Vagina (tissue), 2 donors: ENCODE data around the gene GPR26. TPM values are rescaled to one million over a fixed set of nuclear protein-coding genes. Genes with fewer than 3 reads are reported as not detected.

Source experiments
- DNase-seq, 2 donors: peaks; one replicate each; pipeline ENCODE4 v3.0.0-alpha.2; 2017; ENCODE audit errors: extremely low spot score in 2 of 2
- H3K27ac ChIP-seq: fragments of 200-600 bp; sonication (generic); one replicate; pipeline ENCODE4 v1.5.1; 2019
- H3K27me3 ChIP-seq: fragments of 200-600 bp; sonication (generic); one replicate; pipeline ENCODE4 v1.5.1; 2019
- H3K36me3 ChIP-seq, 2 donors: fragments of 200-600 bp; sonication (generic); one replicate each; pipeline ENCODE4 v1.5.1; 2017 to 2019
- H3K4me1 ChIP-seq: fragments of 200-600 bp; sonication (generic); one replicate; pipeline ENCODE4 v1.5.1; 2019
- H3K4me3 ChIP-seq, 2 donors: fragments of 200-600 bp; sonication (generic); 1 replicate in 1 of 2; 2 replicates in 1 of 2; pipeline ENCODE4 v1.5.1; 2016 to 2019
- H3K9me3 ChIP-seq: fragments of 200-600 bp; sonication (generic); one replicate; pipeline ENCODE4 v1.5.1; 2019
- POLR2A ChIP-seq, 2 donors: fragments of 450-650 bp; IDR thresholded peaks; one replicate each; pipeline ENCODE4 v1.6.1; 2017; ENCODE audit warnings: antibody characterized with exemption in 2 of 2, mild to moderate bottlenecking in 2 of 2, moderate library complexity in 2 of 2
- POLR2AphosphoS5 ChIP-seq, 2 donors: sonication (generic); formaldehyde crosslinking; IDR thresholded peaks; one replicate each; pipeline ENCODE4 v1.9.0; 2017; ENCODE audit warnings: antibody characterized with exemption in 2 of 2, mild to moderate bottlenecking in 2 of 2, low read depth in 1 of 2; ENCODE audit not compliant: insufficient read depth in 1 of 2
- intact Hi-C: fragments of 100-400 bp; cut with DNase I; formaldehyde crosslinking; loops from one replicate; pipeline ENCODE4 v1.15.1; 2023
- total RNA-seq: library from RNA; depleted of rRNA; stranded (reverse); fragments of >200 nt; gene quantifications from one replicate; pipeline ENCODE4 v1.2.3, GENCODE V29; 2016
- TF ChIP-seq, protein P1 (sequence below), 3 experiments: fragments of 450-650 bp in 2 of 3; fragments of 200-600 bp in 1 of 3; sonication (generic) in 1 of 3; IDR thresholded peaks; one replicate each; pipeline ENCODE4 v1.5.1; 2017 to 2019; ENCODE audit warnings: antibody characterized with exemption in 3 of 3, mild to moderate bottlenecking in 2 of 3, moderate library complexity in 2 of 3

GPR26 gene
- total RNA-seq, 1 donor from 2014 or later, result not detected

DNA sequence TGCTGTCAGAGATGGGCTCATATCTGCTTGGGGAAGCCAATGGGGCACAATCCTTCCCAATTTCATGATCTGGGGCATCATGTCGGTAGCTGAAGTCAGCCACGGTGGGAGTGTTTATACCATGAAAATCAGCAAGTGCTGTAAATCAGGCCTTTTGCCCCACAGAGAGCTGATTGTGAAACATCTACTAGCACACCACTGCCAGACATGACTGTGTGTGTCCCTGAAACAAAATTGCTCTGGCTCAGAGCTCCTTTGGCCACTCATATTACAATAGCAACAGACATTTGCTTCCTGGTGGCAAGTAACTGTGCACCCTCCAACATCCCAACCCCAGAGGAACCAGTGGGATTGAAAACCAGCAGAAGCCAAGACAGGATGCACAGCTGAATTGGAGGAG is 23.7 kb downstream of the GPR26 start:
- TF ChIP-seq POLR2A (IDR thresholded peaks at IDR 0.05) (no peak), POLR2AphosphoS5 (IDR thresholded peaks at IDR 0.05; ENCODE audit: insufficient read depth in 1 of 2, low read depth in 1 of 2) (no peak)
- TF ChIP-seq, protein P1, sequence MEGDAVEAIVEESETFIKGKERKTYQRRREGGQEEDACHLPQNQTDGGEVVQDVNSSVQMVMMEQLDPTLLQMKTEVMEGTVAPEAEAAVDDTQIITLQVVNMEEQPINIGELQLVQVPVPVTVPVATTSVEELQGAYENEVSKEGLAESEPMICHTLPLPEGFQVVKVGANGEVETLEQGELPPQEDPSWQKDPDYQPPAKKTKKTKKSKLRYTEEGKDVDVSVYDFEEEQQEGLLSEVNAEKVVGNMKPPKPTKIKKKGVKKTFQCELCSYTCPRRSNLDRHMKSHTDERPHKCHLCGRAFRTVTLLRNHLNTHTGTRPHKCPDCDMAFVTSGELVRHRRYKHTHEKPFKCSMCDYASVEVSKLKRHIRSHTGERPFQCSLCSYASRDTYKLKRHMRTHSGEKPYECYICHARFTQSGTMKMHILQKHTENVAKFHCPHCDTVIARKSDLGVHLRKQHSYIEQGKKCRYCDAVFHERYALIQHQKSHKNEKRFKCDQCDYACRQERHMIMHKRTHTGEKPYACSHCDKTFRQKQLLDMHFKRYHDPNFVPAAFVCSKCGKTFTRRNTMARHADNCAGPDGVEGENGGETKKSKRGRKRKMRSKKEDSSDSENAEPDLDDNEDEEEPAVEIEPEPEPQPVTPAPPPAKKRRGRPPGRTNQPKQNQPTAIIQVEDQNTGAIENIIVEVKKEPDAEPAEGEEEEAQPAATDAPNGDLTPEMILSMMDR (IDR thresholded peaks at IDR 0.05), result no peak
- Histone ChIP-seq H3K9me3 (no peaks in the 10 kb centered on the region), H3K27ac (no peak overlapping the region), H3K27me3 (no peaks in the 10 kb centered on the region), H3K36me3 (no peaks in the 10 kb centered on the region), H3K4me3 (no peak overlapping the region), H3K4me1 (no peaks in the 10 kb centered on the region)
- intact Hi-C loops, result no loop called here
- DNase-seq, result no peak

DNA sequence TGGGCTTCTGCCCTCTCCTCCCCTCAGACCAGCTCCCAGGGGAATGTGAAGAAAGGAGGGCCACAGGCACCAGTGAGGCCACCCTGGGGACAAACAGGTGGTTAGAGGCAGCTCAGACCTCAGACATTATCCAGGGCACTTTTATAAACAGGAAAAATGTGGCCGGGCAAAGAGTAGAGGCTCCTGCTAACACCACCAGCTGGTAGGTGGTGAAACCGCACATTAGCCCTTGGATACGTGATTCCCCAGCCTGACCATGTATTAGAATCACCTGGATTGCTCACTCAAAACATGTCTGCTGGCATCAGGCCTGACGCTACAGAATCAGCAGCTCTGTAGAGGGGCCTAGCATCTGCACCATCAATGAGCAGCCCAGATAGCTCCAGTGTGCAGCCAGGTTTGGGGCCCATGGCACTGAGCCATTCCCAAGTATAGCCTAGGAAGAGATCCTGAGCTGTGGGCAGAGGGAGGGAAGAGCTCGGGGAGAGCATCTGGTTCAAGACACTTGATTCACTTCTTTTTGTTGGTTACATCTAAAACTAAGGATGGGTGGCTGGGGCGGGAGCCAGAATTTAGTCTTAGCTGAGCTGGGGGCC is 37.1 kb downstream of the GPR26 start:
- Histone ChIP-seq H3K27me3 (no peaks in the 10 kb centered on the region), H3K27ac (no peak overlapping the region), H3K4me1 (no peaks in the 10 kb centered on the region), H3K36me3 (no peaks in the 10 kb centered on the region), H3K9me3 (no peaks in the 10 kb centered on the region), H3K4me3 (no peak overlapping the region)
- no peak for TF ChIP-seq POLR2A (IDR thresholded peaks at IDR 0.05)
- no peak for TF ChIP-seq POLR2AphosphoS5 (IDR thresholded peaks at IDR 0.05; ENCODE audit: insufficient read depth in 1 of 2, low read depth in 1 of 2)
- TF ChIP-seq, protein P1 (IDR thresholded peaks at IDR 0.05), result no peak
- intact Hi-C loops, result no loop called here
- DNase-seq, result no peak

DNA sequence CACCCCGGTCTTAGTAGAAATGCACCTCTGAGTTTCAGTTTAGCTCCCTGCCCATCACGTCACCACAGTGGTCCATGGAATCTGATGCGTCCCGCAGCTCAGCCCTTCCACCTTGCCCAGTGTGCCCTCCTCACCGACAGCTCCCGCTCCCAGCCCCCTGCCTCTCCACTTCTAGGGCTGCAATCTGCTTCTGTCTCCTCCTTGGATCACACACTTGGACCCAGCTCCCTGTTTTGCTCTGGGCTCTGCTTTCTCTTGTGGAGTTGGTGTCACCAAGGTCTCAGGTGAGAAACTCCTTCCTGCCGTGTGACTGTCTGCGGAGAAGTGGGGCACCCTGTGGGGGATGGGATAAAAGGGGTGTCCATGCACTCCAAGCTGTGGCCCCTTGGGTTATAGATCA is 37.9 kb downstream of the GPR26 start:
- H3K27ac ChIP-seq, result no peak overlapping the region
- no peaks in the 10 kb centered on the region for H3K27me3 ChIP-seq
- no peaks in the 10 kb centered on the region for H3K9me3 ChIP-seq
- DNase-seq, result no peak
- no peaks in the 10 kb centered on the region for H3K4me1 ChIP-seq
- TF ChIP-seq, protein P1 (IDR thresholded peaks at IDR 0.05), result no peak
- TF ChIP-seq POLR2A (IDR thresholded peaks at IDR 0.05) (no peak), POLR2AphosphoS5 (IDR thresholded peaks at IDR 0.05; ENCODE audit: insufficient read depth in 1 of 2, low read depth in 1 of 2) (no peak)
- H3K36me3 ChIP-seq, result no peaks in the 10 kb centered on the region
- intact Hi-C loops, result no loop called here
- H3K4me3 ChIP-seq, result no peak overlapping the region

DNA sequence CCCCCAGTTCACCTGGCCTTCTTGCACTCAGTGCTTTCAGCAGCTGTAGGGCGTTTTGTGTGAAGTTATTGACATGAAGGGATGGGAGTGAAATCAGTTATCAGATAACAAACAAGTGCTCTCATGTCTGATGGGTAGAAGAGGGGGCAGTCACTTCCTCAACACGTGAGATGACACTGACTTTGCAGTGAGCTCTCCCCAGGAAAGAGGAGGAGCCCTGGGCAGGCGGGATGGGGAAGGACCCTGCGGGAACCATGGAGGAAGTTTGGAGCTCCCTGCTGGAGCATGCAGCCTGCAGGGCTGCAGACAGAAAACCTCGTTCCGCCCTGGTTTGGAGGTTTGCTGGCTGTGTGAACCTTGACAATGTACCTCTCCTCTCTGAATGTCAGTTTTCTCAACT is 38.7 kb downstream of the GPR26 start:
- Histone ChIP-seq H3K27me3 (no peaks in the 10 kb centered on the region), H3K4me3 (no peak overlapping the region), H3K4me1 (no peaks in the 10 kb centered on the region), H3K27ac (no peak overlapping the region), H3K9me3 (no peaks in the 10 kb centered on the region), H3K36me3 (no peaks in the 10 kb centered on the region)
- TF ChIP-seq POLR2AphosphoS5 (IDR thresholded peaks at IDR 0.05; ENCODE audit: insufficient read depth in 1 of 2, low read depth in 1 of 2) (no peak), POLR2A (IDR thresholded peaks at IDR 0.05) (no peak)
- TF ChIP-seq, protein P1 (IDR thresholded peaks at IDR 0.05), result no peak
- no peak for DNase-seq
- intact Hi-C loops, result no loop called here

DNA sequence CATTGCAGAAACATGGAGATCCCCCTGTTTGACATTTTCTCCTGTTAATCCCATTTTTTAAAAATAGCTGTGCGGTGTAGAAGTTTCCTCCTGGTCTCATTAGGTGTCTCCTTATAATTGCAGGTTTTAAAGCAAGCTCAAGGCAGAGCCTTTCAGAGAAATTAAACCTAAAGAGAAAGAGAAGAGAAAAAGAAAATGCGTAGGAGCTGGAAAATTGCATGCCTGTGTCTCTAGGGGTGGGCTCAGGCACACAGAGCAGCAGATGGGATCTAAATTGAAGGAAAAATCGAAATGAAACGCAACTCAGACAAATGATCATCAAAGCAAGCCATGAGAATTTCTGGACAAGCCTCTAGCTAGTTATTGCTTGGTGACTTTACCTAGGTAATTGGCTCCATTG is 40.1 kb downstream of the GPR26 start:
- H3K9me3 ChIP-seq, result no peaks in the 10 kb centered on the region
- TF ChIP-seq POLR2AphosphoS5 (IDR thresholded peaks at IDR 0.05; ENCODE audit: insufficient read depth in 1 of 2, low read depth in 1 of 2) (no peak), POLR2A (IDR thresholded peaks at IDR 0.05) (no peak)
- TF ChIP-seq, protein P1 (IDR thresholded peaks at IDR 0.05), result no peak
- H3K27ac ChIP-seq, result no peak overlapping the region
- no peaks in the 10 kb centered on the region for H3K36me3 ChIP-seq
- H3K27me3 ChIP-seq, result no peaks in the 10 kb centered on the region
- no peaks in the 10 kb centered on the region for H3K4me1 ChIP-seq
- DNase-seq, result no peak
- H3K4me3 ChIP-seq, result no peak overlapping the region
- intact Hi-C loops, result no loop called here
